Adipose tissue (tissue), 3 donors: ENCODE data around the gene BRINP3. TPM values are rescaled to one million over a fixed set of nuclear protein-coding genes. Genes with fewer than 3 reads are reported as not detected.

ENCODE experiments used
- H3K27ac ChIP-seq: one replicate; pipeline ENCODE4 v1.5.1; 2013; ENCODE audit warnings: low read depth, low read length
- WGBS, 3 donors: extraction: QIAGEN DNeasy Blood & Tissue Kit; methylation state at CpG; one replicate each; pipeline ENCODE4 v1.1.7; 2013; 5-methylcytosine and 5-hydroxymethylcytosine counted together
- polyA plus RNA-seq, 3 donors: library from polyadenylated mRNA; stranded (reverse); fragments of 200-250 nt; gene quantifications; one replicate each; pipeline ENCODE4 v1.2.3, GENCODE V29; 2013
- donor health status: healthy with polysubstance abuse.
- donor health status: Bipolar disorder and iron deficiency.
- donor health status: healthy.

Gene BRINP3
- polyA plus RNA-seq, 3 donors, result 0.07 to 0.11 (median 0.10) TPM

GRCh38 chr1:190464690-190465089 is 13.0 kb downstream of the BRINP3 start:
- WGBS, 3 donors, result 60 to 63% (median 62%) methylated on average over 2 of the region's 2 CpGs

GRCh38 chr1:190456129-190456528 is 21.5 kb downstream of the BRINP3 start:
- WGBS, 3 donors, result 83 to 91% (median 85%) methylated on average over 3 of the region's 3 CpGs

More at GRCh38 chr1:190464690-190465089, 13.0 kb downstream of the BRINP3 start:
- H3K27ac ChIP-seq, result no peak overlapping the region

GRCh38 chr1:190455631-190456030 is 22.0 kb downstream of the BRINP3 start:
- WGBS, 3 donors, result 37 to 71% (median 63%) methylated on average over 1 of the region's 1 CpG
- H3K27ac ChIP-seq, result no peak overlapping the region

More at GRCh38 chr1:190456129-190456528, 21.5 kb downstream of the BRINP3 start:
- no peak overlapping the region for H3K27ac ChIP-seq

GRCh38 chr1:190453550-190453949 is 24.1 kb downstream of the BRINP3 start:
- no peak overlapping the region for H3K27ac ChIP-seq

GRCh38 chr1:190452272-190452848 is 25.3 kb downstream of the BRINP3 start:
- 90 to 93% (median 92%) methylated on average over 17 of the region's 17 CpGs for WGBS, 3 donors
- H3K27ac ChIP-seq, result no peak overlapping the region

GRCh38 chr1:190444464-190444863 is 33.2 kb downstream of the BRINP3 start:
- no peak overlapping the region for H3K27ac ChIP-seq
- 94 to 96% (median 96%) methylated on average over 12 of the region's 12 CpGs for WGBS, 3 donors

GRCh38 chr1:190439447-190439846 is 38.2 kb downstream of the BRINP3 start:
- no peak overlapping the region for H3K27ac ChIP-seq
- 64 to 69% (median 68%) methylated on average over 2 of the region's 2 CpGs for WGBS, 3 donors

- H3K27ac ChIP-seq, result no peak overlapping the region
- WGBS, 3 donors, result 85 to 88% (median 86%) methylated on average over 1 of the region's 1 CpG
Observed at GRCh38 chr1:190436615-190437014, 41.0 kb downstream of the BRINP3 start.

- no peak overlapping the region for H3K27ac ChIP-seq
- WGBS, 3 donors, result 69 to 83% (median 73%) methylated on average over 2 of the region's 2 CpGs
Observed at GRCh38 chr1:190429932-190430331, 47.7 kb downstream of the BRINP3 start.

GRCh38 chr1:190429141-190429540 is 48.5 kb downstream of the BRINP3 start:
- no peak overlapping the region for H3K27ac ChIP-seq

- WGBS, 3 donors, result 64 to 83% (median 75%) methylated on average over 1 of the region's 1 CpG
- H3K27ac ChIP-seq, result no peak overlapping the region
Observed at GRCh38 chr1:190416239-190416638, 61.4 kb downstream of the BRINP3 start.

GRCh38 chr1:190413142-190413541 is 64.5 kb downstream of the BRINP3 start:
- WGBS, 3 donors, result 86 to 92% (median 87%) methylated on average over 3 of the region's 3 CpGs

GRCh38 chr1:190403402-190403801 is 74.3 kb downstream of the BRINP3 start:
- WGBS, 3 donors, result 63 to 81% (median 76%) methylated on average over 3 of the region's 3 CpGs
- H3K27ac ChIP-seq, result no peak overlapping the region

More at GRCh38 chr1:190413142-190413541, 64.5 kb downstream of the BRINP3 start:
- H3K27ac ChIP-seq, result no peak overlapping the region

GRCh38 chr1:190399233-190399632 is 78.4 kb downstream of the BRINP3 start:
- H3K27ac ChIP-seq, result no peak overlapping the region
- 66 to 69% (median 67%) methylated on average over 3 of the region's 3 CpGs for WGBS, 3 donors

GRCh38 chr1:190391582-190391981 is 86.1 kb downstream of the BRINP3 start:
- WGBS, 3 donors, result 67 to 74% (median 71%) methylated on average over 6 of the region's 6 CpGs
- no peak overlapping the region for H3K27ac ChIP-seq

- H3K27ac ChIP-seq, result no peak overlapping the region
- WGBS, 3 donors, result 59 to 68% (median 62%) methylated on average over 2 of the region's 2 CpGs
Observed at GRCh38 chr1:190377991-190378390, 99.7 kb downstream of the BRINP3 start.

- 53 to 80% (median 76%) methylated on average over 2 of the region's 2 CpGs for WGBS, 3 donors
Observed at GRCh38 chr1:190377294-190377693, 100.4 kb downstream of the BRINP3 start.

GRCh38 chr1:190376044-190376443 is 101.6 kb downstream of the BRINP3 start:
- WGBS, 3 donors, result 30 to 50% (median 42%) methylated on average over 1 of the region's 1 CpG
- no peak overlapping the region for H3K27ac ChIP-seq

More at GRCh38 chr1:190377294-190377693, 100.4 kb downstream of the BRINP3 start:
- H3K27ac ChIP-seq, result no peak overlapping the region

GRCh38 chr1:190373705-190374336 is 103.8 kb downstream of the BRINP3 start:
- H3K27ac ChIP-seq, result no peak overlapping the region
- WGBS, 3 donors, result 19 to 36% (median 33%) methylated on average over 2 of the region's 2 CpGs

GRCh38 chr1:190367200-190367599 is 110.5 kb downstream of the BRINP3 start:
- WGBS, 3 donors, result 75 to 83% (median 75%) methylated on average over 4 of the region's 4 CpGs

More at GRCh38 chr1:190367200-190367599, 110.5 kb downstream of the BRINP3 start:
- no peak overlapping the region for H3K27ac ChIP-seq
